ENCODE measurements around the gene PLAU.
"Not testable (repeated sequence)": the region's sequence is repeated elsewhere in the genome, so short reads cannot be mapped to it uniquely, and the experiment has no call there.

PLAU gene

DNA sequence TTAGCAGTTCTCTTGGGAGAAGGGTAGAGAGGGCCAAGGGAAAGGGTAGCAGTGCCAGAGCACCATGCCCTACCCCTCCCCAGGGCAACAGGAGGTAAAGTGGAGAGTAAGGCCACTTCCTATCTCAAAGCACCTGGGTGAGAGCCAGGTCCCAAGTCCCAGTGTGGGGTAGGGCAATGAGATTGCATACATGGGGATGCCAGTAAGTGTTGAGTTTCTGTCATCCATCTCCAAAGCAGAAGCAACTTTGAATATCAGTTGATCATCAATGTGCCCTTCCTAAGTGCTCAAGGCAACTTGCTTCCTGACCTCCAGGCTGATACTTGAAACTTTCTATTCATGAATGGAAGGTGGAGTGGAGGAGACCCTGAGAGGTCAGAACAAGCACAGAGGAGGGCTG is 34.4 kb upstream of the PLAU start:
- no peak for DNase-seq (ENCODE audit: low read depth, low spot score)

DNA sequence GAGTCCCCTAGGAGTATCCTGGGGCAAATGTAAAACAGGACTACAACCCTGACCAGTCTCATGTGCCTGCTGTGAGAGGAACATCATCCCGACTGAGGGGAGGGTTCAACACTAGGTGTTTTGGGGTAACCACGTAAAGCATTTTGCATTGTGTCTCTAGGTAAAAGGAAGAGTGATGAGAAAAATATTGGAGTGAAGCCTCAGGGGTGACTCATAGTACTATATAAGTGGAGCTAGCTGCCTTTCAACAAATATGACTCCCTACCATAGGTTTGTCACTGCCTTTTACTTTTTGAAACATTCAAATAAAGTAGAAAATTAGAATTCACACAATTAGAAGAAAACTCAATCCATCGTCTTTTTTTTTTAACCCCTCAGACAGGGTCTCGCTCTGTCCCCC is 34.0 kb upstream of the PLAU start:
- DNase-seq (ENCODE audit: low read depth, low spot score), result no peak

DNA sequence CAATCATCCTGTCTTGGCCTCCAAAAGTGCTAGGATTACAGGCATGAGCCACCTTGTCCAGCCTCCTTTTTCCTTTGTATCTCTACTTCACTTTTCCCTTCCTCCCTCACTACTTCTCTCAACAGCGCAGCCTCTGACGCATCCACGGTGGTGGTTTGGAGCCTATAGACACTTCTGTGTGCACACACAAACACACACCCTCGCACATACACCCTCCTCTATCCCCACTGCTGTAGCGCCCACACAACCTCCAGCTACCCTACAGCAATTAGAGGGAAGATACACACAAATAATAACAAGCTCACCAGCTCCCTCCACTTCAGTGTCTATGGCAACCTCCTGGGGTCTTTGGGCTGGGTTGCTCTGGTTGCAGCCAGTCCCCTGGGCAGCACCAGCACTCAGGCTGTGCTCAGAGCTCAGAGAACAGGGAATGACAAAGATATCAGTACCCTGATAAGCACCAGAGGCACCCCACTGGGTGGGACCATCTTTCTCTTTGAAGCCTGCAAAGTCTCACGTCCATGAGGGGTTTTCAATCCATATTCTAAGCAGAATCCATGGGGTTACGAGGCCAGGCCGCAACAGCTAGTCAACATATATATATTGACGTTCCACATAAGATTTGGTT is 33.3 kb upstream of the PLAU start:
- no peak for DNase-seq (ENCODE audit: low read depth, low spot score)

DNA sequence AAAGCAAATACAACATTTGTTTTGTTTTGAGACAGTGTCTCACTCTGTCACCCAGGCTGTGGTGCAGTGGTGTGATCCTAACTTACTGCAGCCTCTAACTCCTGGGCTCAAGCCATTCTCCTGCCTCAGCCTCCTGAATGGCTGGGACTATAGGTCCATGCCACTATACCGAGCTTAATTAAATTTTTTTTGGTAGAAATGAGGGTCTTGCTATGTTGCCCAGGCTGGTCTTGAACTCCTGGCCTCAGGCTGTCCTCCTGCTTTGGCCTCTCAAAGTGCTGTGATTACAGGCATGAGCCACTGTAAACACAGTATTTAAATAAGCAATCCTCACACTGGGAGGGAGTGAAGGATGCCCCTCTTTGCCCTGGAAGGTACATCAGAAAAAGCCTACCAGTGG is 32.6 kb upstream of the PLAU start:
- no peak for DNase-seq (ENCODE audit: low read depth, low spot score)

DNA sequence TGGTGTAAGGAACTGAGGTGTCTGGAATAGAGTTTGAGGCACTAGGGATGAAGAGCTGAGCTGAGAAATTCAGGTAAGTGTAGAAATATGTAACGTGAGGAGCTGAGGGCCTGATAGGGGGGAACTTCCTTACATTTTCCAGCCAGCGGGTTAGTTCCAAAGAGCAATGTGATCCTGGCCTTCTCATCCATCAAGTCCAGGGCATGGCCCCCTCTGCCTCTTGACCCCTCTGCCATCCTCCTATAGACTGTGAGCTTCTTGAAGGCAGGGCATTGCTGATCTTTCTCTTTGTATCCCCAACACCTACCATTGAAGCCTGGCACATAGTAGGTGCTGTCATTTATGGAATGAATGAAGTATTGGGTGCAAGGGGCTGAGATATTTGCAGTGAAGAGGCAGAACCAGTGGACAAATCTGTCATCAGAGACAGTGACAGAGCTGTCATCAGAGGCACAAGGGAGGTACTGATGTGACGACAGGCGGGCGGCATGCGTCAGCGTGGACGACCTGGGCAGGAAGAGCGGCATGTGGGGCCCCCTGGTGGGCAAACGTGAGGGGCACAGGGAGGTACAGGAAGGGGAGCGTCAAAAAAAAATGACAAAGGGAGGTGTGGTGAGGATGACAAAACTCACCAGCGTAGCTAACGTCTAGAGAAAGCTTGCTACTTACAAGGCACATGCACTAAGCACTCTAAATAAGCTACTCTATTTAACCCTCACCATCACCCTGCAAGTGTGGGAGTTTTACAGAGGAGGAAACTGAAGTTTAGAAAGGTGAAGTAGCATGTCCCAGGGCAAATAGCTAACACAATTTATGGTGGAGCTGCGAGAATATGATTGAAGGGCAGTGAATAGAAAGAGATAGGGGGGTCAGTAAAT is 31.4 kb upstream of the PLAU start:
- peak; percentile 86 for DNase-seq (ENCODE audit: low read depth, low spot score)

DNA sequence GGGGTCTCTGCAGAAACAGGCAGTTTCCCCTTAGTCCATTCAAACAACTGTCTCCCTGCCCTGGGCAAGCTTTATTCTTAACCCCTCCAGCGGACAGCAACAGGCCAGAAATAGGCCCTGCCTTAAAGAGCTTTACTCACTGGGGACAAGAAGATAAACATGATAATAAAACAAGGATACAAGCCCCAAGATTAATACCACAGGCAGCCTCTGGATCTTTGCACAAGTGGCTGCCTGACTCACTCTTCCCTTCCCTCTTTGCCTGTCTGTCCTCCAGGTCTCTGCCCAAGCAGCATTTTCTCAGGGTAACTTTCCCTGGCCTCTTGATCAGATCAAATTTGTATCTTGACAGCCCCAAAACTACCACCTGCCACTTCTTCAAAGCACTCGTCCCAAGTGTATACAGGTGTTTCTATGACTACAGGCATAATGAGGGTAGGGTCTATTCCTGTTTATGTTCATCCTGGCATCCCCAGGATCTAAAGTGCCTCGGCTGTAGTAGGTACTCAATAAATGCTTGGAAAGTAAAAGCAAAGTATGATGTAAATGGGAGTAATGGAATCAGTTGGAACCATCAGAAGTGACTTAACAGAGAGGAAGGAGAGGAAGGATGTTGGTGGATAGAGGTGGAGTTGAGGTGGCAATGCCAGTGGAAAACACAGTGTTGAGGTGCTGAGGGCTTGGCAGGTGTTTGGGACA is 29.6 kb upstream of the PLAU start:
- DNase-seq (ENCODE audit: low read depth, low spot score), result no peak

DNA sequence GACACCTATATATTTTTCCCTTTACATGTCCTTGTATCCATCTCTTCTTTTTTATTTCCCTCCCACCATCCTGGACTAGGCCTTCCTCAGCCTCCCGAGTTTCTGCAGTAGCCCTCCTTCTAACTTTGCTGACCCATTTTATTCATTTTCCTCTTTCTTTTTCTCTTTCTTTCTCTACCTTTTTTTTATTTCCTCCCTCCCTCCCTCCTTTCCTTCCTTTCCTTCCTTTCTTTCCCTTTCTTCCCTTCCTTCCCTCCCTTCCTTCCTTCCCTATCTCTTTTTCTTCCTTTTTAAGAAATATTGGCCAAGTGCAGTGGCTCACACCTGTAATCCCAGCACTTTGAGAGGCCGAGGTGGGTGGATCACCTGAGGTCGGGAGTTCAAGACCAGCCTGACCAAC is 26.9 kb upstream of the PLAU start:
- DNase-seq (ENCODE audit: low read depth, low spot score), result no peak

DNA sequence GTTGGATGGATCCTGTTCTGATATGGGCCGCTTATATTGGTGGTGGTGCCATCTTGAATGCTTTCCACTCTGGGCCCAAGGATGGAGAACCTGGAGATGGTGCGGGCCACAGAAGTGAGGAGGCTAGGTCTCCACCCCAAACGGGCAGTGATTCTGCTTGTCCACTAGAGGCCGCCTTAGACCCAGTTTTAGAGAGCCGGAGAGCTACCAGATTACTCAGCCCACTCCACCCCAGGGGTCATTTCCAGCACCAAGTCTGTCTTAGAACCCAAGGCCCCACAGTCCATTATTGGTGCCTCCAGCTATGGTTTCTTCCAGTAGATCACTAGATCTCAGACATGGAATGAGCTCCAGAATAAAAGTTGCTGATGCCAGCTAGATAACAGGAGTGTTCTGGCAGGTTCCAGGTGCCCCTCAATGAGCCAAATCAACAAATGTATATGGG is 24.8 kb upstream of the PLAU start:
- DNase-seq (ENCODE audit: low read depth, low spot score), result peak; percentile 44

DNA sequence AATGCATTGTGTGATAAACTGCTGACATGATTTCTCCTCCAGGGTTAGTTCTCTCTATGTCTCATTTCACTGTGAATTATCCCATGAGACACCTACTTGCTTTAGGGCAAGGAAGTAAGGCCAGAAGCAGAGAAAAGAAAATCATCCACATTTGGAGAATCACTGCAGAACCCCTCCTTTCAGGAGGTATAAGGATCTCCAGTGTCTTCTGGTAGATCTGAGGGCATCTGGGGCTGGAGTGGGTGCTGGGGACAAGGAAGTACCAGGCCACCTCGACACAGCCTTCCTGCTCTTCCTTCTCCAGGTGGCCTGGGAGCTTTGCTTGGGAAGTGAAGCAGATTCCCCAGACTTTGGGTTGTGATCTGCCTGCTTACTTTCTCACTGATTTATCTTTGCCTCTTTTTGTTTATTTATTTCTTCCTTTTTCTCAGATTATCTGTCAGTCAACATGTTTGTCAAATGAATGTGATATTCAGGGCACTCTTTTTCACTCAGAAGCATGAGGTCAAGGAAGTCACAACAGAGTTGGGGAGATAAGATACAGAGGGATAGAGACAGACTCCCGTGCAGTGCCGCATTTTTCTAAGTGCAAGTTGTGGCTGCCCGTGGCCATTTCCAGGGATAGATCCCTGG is 24.2 kb upstream of the PLAU start:
- no peak for DNase-seq (ENCODE audit: low read depth, low spot score)

DNA sequence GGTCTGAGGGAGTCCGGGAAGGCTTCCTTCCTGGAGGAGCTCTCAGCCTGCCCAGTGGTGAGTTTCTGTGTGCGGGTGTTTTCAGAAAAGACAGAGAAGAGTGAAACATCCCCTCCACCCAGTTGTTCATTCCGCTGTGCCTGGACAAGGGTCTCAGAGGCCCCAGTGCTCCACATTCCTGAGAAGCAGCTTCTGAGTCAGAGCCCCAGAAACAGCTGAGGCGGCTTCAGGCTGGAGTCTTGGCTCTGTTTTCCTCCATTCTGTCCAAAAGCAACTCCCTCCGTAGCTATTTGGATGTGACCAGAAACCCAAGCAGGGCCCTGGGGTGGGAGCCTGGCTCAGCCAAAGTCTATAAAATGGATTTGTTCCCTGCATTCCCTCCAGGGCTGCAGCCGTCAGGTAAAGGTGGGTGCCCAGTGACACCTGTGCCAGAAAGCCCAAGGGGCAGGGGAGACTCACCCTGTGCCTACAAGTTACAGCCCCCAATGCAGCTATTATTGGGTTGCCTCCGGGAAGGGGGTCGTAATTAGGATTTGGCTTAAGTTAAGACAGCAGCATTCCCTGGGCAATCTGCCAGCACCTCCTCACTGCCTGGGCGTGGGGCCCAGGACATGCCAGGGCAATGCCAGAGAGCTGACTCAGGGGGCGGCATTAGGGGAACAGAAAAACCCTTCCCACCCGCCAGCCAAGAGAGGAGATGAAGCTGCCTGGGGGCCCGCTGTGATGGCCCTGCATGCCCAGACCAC is 23.5 kb upstream of the PLAU start:
- no peak for DNase-seq (ENCODE audit: low read depth, low spot score)

DNA sequence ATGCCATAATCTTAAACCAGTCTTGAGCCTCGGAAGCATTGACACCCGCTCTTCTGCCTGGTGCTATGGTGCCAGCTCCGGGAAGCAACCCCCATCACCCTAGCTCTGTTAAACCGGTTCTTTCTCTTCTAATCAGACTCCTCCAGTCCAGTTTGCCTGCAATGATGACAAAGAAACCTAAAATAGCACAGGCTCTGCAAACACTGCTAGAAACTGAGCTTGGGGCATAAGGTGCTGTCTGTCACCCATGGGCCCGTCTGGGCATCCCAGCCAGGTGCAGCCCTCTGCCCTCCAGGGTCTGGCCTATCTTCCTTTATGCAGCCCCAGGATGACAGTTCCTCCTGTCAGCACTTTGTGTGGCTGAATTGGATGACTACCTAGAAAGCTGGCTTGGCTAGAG is 22.4 kb upstream of the PLAU start:
- DNase-seq (ENCODE audit: low read depth, low spot score), result no peak

DNA sequence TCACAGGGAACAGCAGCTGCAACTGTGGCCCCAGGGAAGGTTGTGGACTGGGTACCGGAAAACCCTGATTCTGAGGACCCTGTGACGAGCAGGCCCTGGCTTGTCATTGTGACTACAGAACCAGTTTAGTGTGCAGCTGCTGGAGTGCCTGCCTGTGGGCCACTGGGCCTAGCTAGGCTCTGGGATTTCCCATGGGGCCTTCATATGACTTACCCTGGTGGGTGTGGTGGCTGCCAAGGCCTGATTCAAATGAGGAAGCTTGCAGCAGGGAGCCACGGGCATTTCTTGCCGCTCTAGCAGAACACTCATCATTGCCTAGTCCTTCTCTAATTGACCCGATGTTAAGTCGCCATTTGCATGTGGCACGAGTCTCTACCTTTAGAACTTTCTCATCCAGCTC is 21.9 kb upstream of the PLAU start:
- DNase-seq (ENCODE audit: low read depth, low spot score), result no peak

DNA sequence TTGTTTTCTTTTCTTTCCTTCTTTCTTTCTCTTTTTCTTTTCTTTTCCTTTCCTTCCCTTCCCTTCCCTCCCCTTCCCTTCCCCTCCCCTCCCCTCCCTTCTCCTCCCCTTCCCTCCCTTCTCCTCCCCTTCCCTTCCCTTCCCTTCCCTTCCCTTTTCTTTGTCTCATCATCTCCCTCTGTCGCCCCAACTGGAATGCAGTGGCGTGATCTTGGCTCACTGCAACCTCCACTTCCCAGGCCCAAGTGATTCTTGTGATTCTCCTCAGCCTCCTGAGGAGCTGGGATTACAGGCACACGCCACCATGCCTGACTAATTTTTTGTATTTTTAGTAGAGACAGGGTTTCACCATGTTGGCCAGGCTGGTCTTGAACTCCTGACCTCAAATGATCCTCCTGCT is 21.5 kb upstream of the PLAU start:
- not testable (repeated sequence) for DNase-seq (ENCODE audit: low read depth, low spot score)

DNA sequence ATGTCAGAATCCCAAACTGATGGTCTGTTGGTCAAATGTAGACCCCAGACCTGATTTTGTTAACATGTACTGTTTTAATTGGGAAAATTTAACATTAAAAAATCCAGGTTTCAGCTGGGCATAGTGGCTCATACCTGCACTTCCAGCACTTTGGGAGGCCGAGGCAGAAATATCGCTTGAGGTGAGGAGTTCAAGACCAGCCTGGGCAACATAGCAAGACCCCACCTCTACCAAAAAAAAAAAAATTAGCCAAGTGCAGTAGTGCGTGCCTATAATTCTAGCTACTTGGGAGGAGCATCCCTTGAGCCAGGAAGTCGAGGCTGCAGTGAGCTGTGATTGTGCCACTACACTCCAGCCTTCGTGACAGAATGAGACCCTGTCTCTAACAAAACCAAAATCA is 20.7 kb upstream of the PLAU start:
- no peak for DNase-seq (ENCODE audit: low read depth, low spot score)

DNA sequence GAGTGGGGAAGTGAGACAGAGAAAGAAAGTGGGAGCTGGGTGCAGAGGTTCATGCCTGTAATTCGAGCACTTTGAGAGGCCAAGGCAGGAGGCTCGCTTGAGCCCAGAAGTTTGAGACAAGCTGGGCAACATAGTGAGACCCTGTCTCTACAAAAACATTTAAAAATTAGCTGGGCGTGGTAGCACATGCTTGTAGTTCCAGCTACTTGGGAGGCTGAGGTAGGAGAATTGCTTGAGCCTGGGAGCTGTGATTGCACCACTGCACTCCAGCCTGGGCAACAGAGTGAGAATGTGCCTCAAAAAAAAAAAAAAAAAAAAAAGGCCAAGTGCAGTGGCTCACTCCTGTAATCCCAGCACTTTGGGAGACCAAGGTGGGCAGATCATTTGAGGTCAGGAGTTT is 20.1 kb upstream of the PLAU start:
- DNase-seq (ENCODE audit: low read depth, low spot score), result not testable (repeated sequence)

DNA sequence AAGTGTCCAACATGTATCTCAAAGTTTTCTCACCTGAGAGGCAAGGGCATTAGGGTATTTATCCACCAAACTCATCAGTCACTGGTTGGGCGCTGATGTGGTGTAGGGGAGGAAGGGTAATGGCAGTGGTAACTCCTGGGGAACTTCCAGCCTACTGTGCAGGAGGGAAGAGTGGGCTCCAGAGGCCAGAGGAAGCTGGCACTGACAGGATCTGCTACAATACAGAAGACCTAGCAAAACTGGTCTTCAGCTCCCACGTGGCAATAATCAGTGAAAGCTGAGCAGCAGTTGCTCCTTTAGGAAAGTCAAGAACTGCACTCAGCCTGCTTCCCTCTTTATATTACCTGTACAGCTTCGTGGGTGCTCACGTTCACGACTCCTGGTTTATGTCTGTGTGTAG is 19.4 kb upstream of the PLAU start:
- no peak for DNase-seq (ENCODE audit: low read depth, low spot score)

DNA sequence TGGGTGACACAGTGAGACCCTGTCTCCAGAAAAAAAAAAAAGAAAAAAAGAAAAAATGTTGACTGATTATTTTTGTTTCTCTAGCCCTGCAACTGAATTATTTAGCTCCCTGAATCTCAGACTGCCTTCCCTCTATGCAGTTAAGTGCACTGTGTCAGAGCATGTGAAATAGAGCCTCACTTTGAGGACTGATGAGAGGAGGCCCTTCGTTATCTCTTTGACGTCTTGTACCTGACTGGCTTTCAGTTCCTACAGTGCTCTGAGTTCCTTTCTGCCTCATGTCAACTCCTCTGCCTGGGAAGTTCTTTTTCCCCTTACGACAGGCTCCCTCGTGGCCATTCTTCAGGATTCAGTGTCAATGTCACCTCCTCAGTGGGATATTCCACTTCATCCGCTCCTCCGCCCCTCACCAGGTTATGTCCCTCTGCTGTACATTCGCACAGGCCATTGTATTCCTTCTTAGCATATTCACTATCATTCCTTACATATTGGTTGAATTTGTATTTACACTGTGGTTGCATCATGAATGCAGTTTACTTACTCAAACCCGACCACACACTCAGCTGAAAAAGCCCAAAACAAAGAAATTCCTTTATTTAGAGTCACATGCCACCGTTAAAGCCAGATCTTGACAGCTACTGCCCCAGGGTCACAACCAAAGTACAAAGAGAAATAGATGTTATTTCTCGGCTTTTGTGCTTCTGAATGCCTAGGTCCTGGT is 18.5 kb upstream of the PLAU start:
- no peak for DNase-seq (ENCODE audit: low read depth, low spot score)

DNA sequence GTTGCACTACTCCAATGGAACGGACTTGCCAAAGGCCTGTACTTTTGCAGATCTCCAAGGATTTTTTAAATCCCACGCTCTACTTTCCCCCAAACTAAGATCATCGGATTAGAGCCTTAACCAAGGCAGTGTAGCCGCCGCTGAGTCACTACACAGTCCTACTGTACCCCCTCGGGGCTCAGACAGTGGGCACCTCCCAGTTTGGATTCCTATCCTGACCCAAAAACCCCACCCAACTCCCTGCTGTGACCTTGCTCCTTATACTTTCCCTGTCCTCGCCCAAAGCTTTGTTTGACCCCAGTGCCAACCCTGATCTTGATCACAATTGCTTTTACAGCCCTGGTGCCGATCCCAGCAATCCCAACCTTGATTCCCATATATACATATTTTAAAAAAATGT is 17.5 kb upstream of the PLAU start:
- no peak for DNase-seq (ENCODE audit: low read depth, low spot score)

DNA sequence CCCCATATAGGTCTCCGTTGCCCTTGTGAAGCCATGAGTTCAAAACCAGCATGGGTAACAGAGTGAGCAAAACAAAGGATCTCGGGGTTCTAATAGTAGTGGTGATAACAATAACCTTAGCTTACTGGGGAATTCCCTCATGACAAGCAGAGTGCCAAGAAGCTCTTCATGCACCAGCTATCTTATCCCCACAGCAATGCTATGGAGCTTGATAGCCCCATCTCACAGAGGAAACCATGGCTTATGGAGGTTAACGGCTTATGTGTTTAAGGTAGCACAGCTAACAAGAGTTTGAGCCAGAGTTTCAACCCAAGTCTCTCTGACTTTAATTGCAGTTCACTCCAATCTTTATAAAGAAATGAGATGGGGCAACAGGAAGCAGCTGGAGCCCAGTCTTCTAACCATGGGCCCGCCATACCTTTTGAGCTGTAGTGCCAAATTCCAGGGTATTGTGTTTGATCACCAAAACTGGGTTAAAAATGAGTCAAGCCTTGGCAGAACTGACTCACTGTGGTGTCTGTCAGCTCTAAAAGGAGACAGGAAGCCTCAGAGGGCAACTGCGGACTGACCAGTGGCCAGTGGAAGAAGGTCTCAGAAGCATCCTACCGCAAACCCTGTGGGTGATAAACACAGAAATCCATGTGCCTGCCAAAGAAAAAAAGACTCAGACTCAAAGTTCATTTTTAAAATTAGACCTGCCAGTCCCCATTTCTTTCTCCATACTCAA is 16.5 kb upstream of the PLAU start:
- no peak for DNase-seq (ENCODE audit: low read depth, low spot score)

DNA sequence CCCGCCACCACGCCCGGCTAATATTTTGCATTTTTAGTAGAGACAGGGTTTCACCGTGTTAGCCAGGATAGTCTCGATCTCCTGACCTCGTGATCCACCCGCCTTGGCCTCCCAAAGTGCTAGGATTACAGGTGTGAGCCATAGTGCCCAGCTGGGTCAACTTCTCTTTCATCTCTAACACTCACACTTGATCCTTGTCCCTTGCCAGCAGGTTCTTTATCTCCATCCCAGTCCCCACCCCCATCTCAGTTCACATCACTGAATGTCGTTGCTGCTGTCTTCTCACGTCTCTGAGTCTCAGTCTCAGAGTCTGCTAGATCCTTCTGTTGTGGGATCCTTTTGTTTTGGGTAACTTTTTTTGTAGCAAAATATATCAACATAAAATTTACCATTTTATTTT is 15.6 kb upstream of the PLAU start:
- not testable (repeated sequence) for DNase-seq (ENCODE audit: low read depth, low spot score)

All from activated CD4-positive, CD25-positive, alpha-beta regulatory T cell treated with anti-CD3 and anti-CD28 coated beads, Interleukin-2, amount 50 U/mL, for 16 hours (primary cell).